Measurements from ENCODE around the gene PTGFRN.

DNA sequence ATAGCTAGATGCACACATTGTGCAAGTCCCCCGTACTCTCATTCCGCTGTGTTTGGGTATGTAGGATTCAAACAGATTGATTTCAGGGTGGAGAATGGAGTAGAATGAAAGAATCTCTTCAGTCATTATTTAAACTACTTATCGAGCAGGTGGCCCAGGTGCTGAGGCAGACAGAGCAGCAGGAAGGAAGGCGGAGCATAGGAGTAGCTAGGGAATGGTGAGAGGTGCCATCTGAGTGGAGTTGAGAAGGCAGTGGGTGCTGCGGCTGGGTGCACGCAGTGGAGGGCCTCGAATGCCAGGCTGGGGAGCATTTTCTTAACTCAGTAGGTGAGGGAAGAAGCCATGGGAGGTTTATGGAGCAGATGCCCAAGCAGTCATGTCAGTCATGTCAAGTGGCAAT, 46.7 kb downstream of the PTGFRN start:
- TF ChIP-seq CTCF (IDR thresholded peaks at IDR 0.05; ENCODE audit: insufficient read depth, low read length) (no peak), GABPA (IDR thresholded peaks at IDR 0.05; ENCODE audit: low read depth) (no peak), REST (IDR thresholded peaks at IDR 0.05; ENCODE audit: insufficient replicate concordance, low read depth) (no peak), POLR2AphosphoS5 (IDR thresholded peaks at IDR 0.05; ENCODE audit: low read depth) (no peak), SPI1 (IDR thresholded peaks at IDR 0.05; ENCODE audit: borderline replicate concordance, low read depth) (no peak)
